ENCODE measurements around the gene TCP10L.
"Not testable (repeated sequence)": the region's sequence is repeated elsewhere in the genome, so short reads cannot be mapped to it uniquely, and the experiment has no call there.

TCP10L gene

GRCh38 chr21:32587120-32587519 is 1.8 kb upstream of the TCP10L start:
- no peak for DNase-seq

GRCh38 chr21:32585970-32586369 is 647 bp upstream of the TCP10L start:
- DNase-seq = no peak

GRCh38 chr21:32584472-32584871 is 851 bp downstream of the TCP10L start:
- DNase-seq = no peak

GRCh38 chr21:32581732-32582131 is 3.6 kb downstream of the TCP10L start:
- no peak for DNase-seq

GRCh38 chr21:32580949-32581348 is 4.4 kb downstream of the TCP10L start:
- no peak for DNase-seq

- DNase-seq = no peak
Observed at GRCh38 chr21:32578107-32578691, 7.1 kb downstream of the TCP10L start.

- DNase-seq = no peak
Observed at GRCh38 chr21:32576011-32576410, 9.3 kb downstream of the TCP10L start.

- no peak for DNase-seq
Observed at GRCh38 chr21:32574946-32575925, 10.1 kb downstream of the TCP10L start.

GRCh38 chr21:32572574-32573420 is 12.5 kb downstream of the TCP10L start:
- peak in 3 of 56 donors; percentile 9 to 13 (median 10) for DNase-seq

GRCh38 chr21:32570456-32570855 is 14.9 kb downstream of the TCP10L start:
- no peak for DNase-seq

- DNase-seq = peak in 48 of 56 donors; percentile 13 to 73 (median 39)
Observed at GRCh38 chr21:32569261-32570230, 15.8 kb downstream of the TCP10L start.

GRCh38 chr21:32567626-32568025 is 17.7 kb downstream of the TCP10L start:
- no peak for DNase-seq

GRCh38 chr21:32566741-32567389 is 18.5 kb downstream of the TCP10L start:
- no peak for DNase-seq

GRCh38 chr21:32565856-32566465 is 19.4 kb downstream of the TCP10L start:
- DNase-seq = no peak

- no peak for DNase-seq
Observed at GRCh38 chr21:32562915-32563314, 22.4 kb downstream of the TCP10L start.

- peak in 15 of 56 donors; percentile 1 to 46 (median 11) for DNase-seq
Observed at GRCh38 chr21:32562426-32562825, 22.9 kb downstream of the TCP10L start.

GRCh38 chr21:32561476-32561875 is 23.8 kb downstream of the TCP10L start:
- DNase-seq = not testable (repeated sequence)

- no peak for DNase-seq
Observed at GRCh38 chr21:32560896-32561295, 24.4 kb downstream of the TCP10L start.

GRCh38 chr21:32559006-32559610 is 26.2 kb downstream of the TCP10L start:
- DNase-seq = no peak

Measured in nucleus accumbens (tissue), 56 donors.